SW 1271 (cell line): ENCODE measurements around the gene CDIPT.
"Not testable (repeated sequence)": the region's sequence is repeated elsewhere in the genome, so short reads cannot be mapped to it uniquely, and the experiment has no call there.

ENCODE experiments used
- DNase-seq, 2 experiments: peaks; one replicate each; lab custom pipeline; 2025; lab: John Stamatoyannopoulos, UW

Gene CDIPT, protein sequence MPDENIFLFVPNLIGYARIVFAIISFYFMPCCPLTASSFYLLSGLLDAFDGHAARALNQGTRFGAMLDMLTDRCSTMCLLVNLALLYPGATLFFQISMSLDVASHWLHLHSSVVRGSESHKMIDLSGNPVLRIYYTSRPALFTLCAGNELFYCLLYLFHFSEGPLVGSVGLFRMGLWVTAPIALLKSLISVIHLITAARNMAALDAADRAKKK

GRCh38 chr16:29862884-29863668 lies at the start of gene CDIPT:
Gene CDIPT (minus strand): TSS chr16:29863226. CDS start chr16:29862857, 369 bp downstream.
- peak; percentile 97 to 98 for DNase-seq

- no peak for DNase-seq
These were observed 49.1 kb upstream of the CDIPT start for GRCh38 chr16:29912087-29912486.

DNA sequence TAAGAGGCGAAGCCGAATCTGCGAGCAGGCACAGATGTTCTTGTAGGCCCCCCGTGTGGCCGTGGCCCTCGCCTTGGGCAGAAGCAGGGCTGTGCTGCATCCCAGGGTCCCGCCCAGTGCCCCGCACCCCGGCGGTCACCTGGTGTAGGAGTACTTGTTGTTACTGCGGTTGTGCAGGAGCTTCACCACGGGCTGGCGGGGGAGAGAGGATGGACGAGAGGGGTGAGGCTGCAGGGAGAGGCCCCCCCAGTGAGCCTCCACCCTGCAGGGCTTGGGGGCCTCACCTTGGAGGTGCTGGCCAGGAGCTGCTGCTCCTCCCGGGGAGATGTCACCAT lies 48.6 kb upstream of the CDIPT start:
- DNase-seq: no peak

DNA sequence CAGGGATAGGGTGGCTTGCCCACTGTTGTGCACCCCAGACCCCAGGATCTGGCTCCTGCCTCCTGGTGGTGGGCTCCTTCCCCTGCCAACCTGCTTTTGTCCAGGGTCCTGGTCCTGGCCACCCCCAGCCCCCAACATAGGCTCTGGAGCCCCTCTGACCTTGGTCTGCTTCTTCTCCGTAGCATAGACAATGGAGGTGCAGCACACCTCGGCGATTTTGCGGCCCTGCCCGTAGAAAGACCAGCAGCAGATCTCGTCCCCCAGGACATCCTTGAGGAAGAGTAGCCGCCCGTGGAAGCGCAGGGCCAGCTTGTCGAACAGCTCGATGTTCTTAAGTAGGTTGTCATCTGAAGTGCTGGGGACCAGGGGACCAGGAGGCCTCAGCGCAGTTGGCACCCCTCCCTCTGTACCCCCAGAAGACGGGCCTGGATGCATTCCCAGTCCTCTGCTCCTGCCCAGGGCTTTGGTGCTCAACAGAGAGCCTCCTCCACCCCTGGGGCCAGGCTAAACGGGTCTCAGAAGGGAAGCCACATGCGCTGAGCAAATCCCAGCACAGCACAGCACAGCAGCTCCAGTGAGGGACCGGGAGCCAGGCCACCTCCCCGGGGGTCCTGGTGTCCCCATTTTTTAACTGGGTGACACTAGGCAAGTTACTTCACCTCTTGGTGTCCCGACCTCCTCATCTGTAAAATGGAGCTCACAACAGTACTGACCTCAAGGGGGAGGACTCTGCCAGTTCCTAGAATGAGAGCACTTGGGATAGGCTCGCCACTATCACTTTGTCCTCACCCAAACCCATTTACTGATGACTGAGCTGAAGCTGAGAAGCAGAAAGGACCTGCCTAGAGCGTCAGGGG lies 48.0 kb upstream of the CDIPT start:
- no peak for DNase-seq

- not testable (repeated sequence) for DNase-seq
These were observed 46.8 kb upstream of the CDIPT start for GRCh38 chr16:29909851-29910250.

DNA sequence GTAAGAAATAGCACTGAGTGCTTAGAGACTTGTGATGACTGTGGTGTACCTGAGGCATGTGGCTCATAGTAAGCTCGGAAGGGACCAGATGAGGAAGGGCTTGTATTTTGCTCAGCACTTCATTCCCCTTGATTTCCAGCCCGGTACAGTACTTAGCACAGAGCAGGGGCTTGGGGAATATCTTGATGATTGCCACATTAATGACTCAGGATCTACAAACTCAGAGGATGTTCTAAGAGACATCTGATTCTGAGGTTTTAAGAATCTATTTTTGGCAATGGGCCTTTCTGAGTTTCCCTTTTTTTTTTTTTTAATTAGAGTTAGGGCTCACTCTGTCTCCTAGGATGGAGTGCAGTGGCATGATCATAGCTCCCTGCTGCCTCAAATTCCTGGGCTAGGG lies 46.4 kb upstream of the CDIPT start:
- no peak for DNase-seq

- DNase-seq: no peak
These were observed 45.7 kb upstream of the CDIPT start for GRCh38 chr16:29908719-29909220.

DNA sequence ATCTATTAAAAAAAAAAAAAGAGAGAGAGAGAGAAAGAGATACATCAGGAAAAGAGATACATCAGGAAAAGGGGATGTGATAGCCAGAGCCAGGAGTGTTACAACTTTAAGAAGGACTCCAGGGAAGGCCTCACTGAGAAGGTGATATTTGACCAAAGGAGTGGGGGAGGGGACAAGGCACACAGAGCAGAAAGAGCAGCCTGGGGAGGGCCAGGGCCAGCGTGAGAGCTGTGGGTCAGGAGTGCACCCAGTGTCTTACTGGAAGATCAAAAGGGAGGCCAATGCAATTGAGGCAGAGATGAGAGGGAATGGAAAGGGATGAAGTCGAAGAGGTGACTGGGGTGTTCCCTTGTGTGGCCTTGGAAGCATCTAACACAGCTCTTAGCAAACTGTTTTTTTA lies 44.9 kb upstream of the CDIPT start:
- no peak for DNase-seq

- no peak for DNase-seq
These were observed 43.7 kb upstream of the CDIPT start for GRCh38 chr16:29906520-29907244.

DNA sequence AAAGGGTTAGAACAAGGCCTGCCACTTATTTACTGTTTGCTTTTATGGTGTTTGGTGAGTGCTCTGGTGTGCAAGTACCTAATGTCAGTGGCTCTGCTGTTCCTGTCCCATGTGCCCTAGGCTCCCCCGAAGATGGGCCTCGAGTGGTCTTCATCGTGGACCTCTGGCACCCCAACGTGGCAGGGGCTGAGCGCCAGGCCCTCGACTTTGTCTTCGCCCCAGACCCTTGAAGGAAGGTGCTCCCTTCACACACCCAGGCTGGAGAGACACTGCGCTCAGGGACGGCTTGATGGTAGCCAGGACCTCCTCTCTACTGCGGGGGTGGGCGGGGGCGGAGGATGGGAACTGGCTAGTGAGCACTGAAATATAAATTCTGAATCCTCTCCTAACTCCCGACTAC lies 42.6 kb upstream of the CDIPT start:
- no peak for DNase-seq

DNA sequence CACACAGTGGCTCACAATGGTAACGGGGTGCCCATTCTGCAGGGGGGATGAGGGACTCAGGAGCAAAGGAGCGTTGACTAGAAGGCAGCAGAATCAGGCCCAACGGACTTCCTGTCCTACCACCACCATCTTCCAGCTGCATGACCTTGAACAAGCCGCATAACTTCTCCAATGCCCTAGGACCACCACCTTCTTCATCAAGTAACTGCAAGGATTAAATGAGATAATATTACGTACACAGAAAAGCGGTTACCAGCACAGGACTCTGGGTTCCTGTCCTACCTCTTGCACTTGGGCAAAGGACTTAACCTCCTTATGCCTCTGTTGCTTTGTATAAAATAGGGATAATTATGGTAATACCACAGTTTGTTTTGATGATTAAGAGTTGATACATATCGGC lies 41.9 kb upstream of the CDIPT start:
- DNase-seq: no peak

DNA sequence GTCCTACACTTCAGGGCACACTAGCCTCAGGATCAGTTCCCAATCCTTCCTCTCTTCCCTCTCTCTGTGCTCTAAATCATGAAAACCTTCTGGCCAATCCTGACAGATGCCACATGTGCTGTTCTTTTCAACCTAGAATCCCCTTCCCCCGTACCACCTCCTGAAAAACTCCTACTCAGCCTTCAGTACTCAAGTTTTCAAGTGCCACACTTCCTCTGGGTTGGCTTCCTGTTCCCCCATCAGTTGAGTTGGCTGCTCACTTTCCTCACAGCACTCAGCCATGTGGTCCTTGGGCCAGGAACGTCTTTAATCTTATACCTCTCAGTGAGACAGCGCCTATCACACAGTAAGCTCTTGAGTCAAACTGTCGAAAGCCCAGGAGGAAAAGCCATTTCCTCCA lies 40.6 kb upstream of the CDIPT start:
- DNase-seq: no peak

DNA sequence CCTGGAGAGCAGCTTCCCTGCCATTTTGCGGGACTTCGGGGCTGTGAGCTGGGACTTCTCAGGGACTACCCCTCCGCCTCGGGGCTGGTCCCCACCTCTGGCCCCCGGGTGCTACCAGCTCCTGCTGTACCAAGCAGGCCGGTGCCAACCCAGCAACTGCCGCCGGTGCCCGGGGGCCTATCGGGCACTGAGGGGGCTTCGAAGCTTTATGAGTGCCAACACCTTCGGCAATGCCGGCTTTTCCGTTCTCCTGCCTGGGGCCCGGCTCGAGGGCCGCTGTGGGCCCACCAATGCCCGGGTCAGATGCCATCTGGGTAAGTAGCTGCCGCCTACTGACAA lies 38.5 kb upstream of the CDIPT start:
- DNase-seq: no peak

DNA sequence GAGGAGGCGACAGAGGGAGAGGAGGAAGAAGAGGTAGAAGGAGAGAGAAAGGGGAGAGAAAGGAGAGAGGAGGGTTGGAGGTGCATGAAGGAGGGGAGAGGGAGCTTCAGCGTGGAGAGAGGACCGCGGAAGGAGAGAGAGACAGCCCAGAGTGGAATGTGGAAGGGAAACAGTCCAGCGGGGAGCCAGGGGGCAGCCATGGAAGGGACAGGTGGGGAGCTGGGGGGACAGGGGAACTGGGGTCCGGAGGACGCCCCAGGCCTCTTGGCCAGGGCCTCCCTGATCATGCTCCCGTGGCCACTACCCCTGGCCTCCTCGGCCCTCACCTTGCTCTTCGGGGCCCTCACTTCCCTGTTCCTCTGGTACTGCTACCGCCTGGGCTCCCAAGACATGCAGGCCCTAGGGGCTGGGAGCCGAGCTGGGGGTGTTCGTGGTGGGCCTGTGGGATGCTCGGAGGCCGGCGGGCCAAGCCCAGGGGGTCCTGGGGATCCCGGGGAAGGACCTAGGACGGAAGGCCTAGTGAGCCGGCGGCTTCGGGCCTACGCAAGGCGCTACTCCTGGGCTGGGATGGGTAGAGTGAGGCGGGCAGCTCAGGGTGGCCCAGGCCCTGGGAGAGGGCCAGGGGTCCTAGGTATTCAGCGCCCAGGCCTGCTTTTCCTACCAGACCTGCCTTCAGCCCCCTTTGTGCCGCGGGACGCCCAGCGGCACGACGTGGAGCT lies 38.0 kb upstream of the CDIPT start:
- DNase-seq: no peak

DNA sequence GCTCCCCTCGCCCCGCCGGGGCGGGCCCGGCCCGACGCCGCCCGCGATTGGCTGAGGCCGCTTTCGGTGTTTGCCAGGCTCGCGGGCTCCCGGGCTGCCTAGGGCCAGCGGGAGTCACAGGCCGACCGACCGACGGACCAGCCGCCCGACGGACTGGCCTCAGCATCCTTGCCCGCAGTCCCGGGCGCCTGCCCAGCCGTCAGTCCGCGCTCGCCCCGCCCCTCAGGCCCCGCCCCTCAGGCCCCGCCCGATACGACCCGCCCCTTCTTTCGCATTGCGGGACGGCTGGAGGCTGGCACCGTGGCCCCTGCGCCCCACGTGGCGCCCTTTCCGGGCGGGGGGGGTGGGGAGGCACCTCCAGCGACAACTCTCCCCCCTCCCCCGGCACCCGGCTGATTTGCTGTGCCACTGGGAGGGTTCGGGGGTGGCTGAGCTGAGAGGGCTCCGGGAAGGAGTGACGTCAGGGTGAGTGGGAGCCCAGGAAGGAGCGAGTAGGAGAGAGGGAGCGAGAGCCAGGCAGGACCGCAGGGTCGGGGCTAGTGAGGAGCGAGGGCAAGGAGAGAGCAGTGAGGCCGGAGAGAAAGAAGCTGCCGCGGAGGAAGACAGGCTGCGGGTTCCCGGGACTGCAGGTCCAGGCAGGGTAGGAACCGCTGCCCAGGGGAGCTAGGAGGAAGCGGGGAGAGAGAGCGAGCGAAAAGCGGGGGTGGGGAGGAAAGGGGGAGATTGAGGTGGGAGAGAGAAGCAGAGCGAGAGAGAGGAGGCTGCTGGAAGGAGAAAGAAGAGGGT lies 37.3 kb upstream of the CDIPT start, which contains the start of gene ASPHD1:
ASPHD1 (plus strand) TSS at position 387 of the 786 bp plus-strand sequence. CDS start 484 bp downstream, outside the sequence.
- peak; percentile 49 to 73 for DNase-seq

- peak; percentile 87 to 96 for DNase-seq
These were observed 36.6 kb upstream of the CDIPT start, which contains the start of gene SEZ6L2 for GRCh38 chr16:29899516-29900101. Gene SEZ6L2 (minus strand): TSS chr16:29899550. CDS start chr16:29899019, 531 bp downstream.

DNA sequence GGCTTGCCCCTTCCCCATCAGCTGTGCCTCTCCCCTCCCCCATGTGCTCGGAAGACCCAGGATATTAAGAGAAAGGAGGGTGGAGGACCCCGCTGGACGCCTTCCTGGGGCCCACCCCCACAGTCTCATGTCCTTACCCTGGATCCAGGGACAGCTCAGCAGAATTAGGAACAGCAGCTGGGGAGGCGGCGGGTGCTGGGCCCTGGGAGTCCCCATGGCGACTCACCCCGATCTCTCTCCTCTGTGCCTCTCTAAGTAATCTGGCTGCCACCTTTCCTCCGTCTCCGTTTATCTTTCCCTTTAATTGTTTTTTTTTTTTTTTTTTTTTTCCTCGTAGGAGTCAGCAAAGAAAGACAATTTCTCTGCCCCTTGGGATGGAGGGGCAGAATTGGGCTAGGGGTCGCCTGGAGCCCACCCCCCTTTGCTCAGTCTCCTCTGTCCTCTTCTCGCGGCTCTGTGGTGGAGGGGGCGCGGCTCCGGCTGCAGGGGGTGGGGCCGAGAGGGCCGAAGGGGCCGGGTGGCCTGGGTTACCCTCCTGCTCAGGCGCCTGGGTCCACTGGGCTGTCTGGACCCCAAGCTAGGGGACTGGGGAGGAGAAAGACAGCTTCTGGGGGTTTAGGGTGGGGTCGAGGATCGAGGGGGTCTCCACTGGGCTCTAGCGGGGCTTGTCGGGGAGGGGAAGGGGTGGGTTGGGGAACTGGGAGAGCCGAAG lies 35.9 kb upstream of the CDIPT start:
- DNase-seq: peak in 1 of 2 experiments; percentile 83

DNA sequence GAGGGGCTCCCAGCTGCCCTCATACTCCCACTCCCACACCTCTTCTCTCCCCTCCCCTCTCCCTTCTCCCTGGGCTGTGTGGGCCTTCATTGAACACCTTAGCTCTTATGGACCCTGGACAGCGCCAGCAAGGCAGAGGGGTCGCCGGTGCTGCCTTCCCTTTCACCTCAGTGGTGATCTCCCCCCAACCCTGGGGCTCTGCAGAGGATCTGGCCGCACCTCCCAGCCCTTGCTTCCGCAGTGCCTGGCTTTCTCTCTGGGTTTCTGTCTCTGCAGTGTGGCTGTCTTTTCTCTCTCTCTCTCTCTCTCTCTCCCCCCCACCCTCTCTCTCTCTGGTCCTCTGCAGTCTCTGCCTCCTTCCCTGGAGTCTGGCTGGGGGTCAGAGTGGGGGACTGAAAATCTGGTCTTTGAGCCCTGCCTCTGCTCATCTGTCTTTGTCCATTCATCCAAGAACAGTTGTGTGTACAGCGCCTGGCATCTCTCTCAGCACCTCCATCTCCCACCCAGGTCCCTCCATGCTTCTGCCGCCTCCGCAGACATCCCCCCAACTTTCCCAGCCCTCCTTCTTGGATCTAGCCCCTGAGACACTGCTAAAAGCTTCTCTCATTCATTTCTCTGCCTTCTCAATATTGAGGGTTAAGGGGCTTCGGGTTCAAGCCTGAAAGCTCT lies 35.2 kb upstream of the CDIPT start:
- DNase-seq: no peak

DNA sequence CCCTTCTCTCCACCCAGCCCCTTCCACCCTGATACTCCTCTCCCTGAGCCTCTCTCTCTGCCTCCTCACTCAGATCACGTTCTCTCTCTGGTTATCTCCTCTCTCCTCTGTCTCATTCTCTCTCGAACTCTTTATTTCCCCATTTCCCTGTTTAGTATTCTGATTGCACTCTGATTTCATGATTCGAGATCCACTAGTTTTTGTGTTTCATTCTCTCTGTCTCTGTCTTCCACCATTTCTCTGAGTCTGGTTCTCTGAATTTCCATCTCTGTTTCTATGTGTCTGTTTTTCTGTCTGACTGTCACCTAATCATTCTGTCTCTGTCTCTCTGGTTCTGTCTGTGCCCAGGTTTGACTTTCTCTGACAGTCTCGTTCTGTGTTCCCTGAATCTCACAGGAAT lies 34.3 kb upstream of the CDIPT start:
- DNase-seq: no peak
